ENCODE data around the gene GPR151. TPM values are rescaled to one million over a fixed set of nuclear protein-coding genes. Genes with fewer than 3 reads are reported as not detected.

The GPR151 gene
- total RNA-seq, result not detected in 2 replicates
- polyA plus RNA-seq, result not detected in 2 replicates
- not detected in 2 replicates for polyA plus RNA-seq (2012)
- polyA minus RNA-seq (ENCODE audit: low replicate concordance), result not detected in 2 replicates

- peak in 1 of 2 donors; percentile 9 for DNase-seq (ENCODE audit: low read depth in 2 of 2)
These were observed at the start of gene GPR151 for GRCh38 chr5:146516151-146516475. GPR151 (minus strand) TSS chr5:146516190; CDS start chr5:146516113, 77 bp downstream.

GRCh38 chr5:146564007-146564762 lies 48.2 kb upstream of the GPR151 start:
- H4K20me1 ChIP-seq (ENCODE audit: control insufficient read depth, extremely low read depth, insufficient read depth, low read length), result no peaks in the 10 kb centered on the region
- peak in 1 of 2 donors; percentile 18 for DNase-seq (ENCODE audit: low read depth in 2 of 2)
- no peaks in the 10 kb centered on the region for H3K79me2 ChIP-seq (ENCODE audit: control insufficient read depth, insufficient read depth, low read length)
- H3K4me1 ChIP-seq (ENCODE audit: control insufficient read depth, extremely low read depth, insufficient read depth, low read length), result no peaks in the 10 kb centered on the region
- TF ChIP-seq EZH2 (IDR thresholded peaks at IDR 0.05; ENCODE audit: low read length, missing control alignments) (no peak), CTCF (conservative IDR thresholded peaks at IDR 0.05 in 1 of 2, IDR thresholded peaks at IDR 0.05 in 1 of 2; ENCODE audit: low read depth in 1 of 2, low read length in 2 of 2) (no peak)
- no peaks in the 10 kb centered on the region for H3K27me3 ChIP-seq (ENCODE audit: control insufficient read depth, insufficient read depth, low read length)
- no peak overlapping the region for H3K4me3 ChIP-seq (replicated peaks in 1 of 4; ENCODE audit: control extremely low read depth in 1 of 4, insufficient read depth in 1 of 4, low read depth in 3 of 4, low read length in 4 of 4)
- H3K27ac ChIP-seq (ENCODE audit: insufficient read depth, low read length), result no peak overlapping the region
- no peaks in the 10 kb centered on the region for H3K36me3 ChIP-seq (ENCODE audit: control insufficient read depth, insufficient read depth, low read length)
- H2AFZ ChIP-seq (ENCODE audit: low read length), result no peak overlapping the region
- H3K9me3 ChIP-seq (ENCODE audit: control insufficient read depth, insufficient read depth, low read depth, low read length), result no peaks in the 10 kb centered on the region
- no peak overlapping the region for H3K4me2 ChIP-seq (ENCODE audit: extremely low read depth, insufficient read depth, low read length)
- no peak overlapping the region for H3K9ac ChIP-seq (ENCODE audit: insufficient read depth, low read length)

More at GRCh38 chr5:146516151-146516475, at the start of gene GPR151:
- TF ChIP-seq EZH2 (IDR thresholded peaks at IDR 0.05; ENCODE audit: low read length, missing control alignments), result no peak
- no peak for TF ChIP-seq CTCF (conservative IDR thresholded peaks at IDR 0.05 in 1 of 2, IDR thresholded peaks at IDR 0.05 in 1 of 2; ENCODE audit: low read depth in 1 of 2, low read length in 2 of 2)
- no peak within 1 kb of the TSS for H2AFZ ChIP-seq (ENCODE audit: low read length)
- no peaks in the 10 kb centered on the region for H3K36me3 ChIP-seq (ENCODE audit: control insufficient read depth, insufficient read depth, low read length)
- no peaks in the 10 kb centered on the region for H3K9me3 ChIP-seq (ENCODE audit: control insufficient read depth, insufficient read depth, low read depth, low read length)
- H3K4me1 ChIP-seq (ENCODE audit: control insufficient read depth, extremely low read depth, insufficient read depth, low read length), result no peaks in the 10 kb centered on the region
- H3K4me2 ChIP-seq (ENCODE audit: extremely low read depth, insufficient read depth, low read length), result no peak within 1 kb of the TSS
- no peak within 1 kb of the TSS for H3K4me3 ChIP-seq (replicated peaks in 1 of 4; ENCODE audit: control extremely low read depth in 1 of 4, insufficient read depth in 1 of 4, low read depth in 3 of 4, low read length in 4 of 4)
- no peak within 1 kb of the TSS for H3K27ac ChIP-seq (ENCODE audit: insufficient read depth, low read length)
- H4K20me1 ChIP-seq (ENCODE audit: control insufficient read depth, extremely low read depth, insufficient read depth, low read length), result no peaks in the 10 kb centered on the region
- no peaks in the 10 kb centered on the region for H3K79me2 ChIP-seq (ENCODE audit: control insufficient read depth, insufficient read depth, low read length)
- H3K9ac ChIP-seq (ENCODE audit: insufficient read depth, low read length), result no peak within 1 kb of the TSS
- no peaks in the 10 kb centered on the region for H3K27me3 ChIP-seq (ENCODE audit: control insufficient read depth, insufficient read depth, low read length)

GRCh38 chr5:146562461-146562860 lies 46.5 kb upstream of the GPR151 start:
- Histone ChIP-seq H4K20me1 (ENCODE audit: control insufficient read depth, extremely low read depth, insufficient read depth, low read length) (no peaks in the 10 kb centered on the region), H3K27ac (ENCODE audit: insufficient read depth, low read length) (no peak overlapping the region), H3K79me2 (ENCODE audit: control insufficient read depth, insufficient read depth, low read length) (no peaks in the 10 kb centered on the region), H3K9me3 (ENCODE audit: control insufficient read depth, insufficient read depth, low read depth, low read length) (no peaks in the 10 kb centered on the region), H3K9ac (ENCODE audit: insufficient read depth, low read length) (no peak overlapping the region), H3K4me2 (ENCODE audit: extremely low read depth, insufficient read depth, low read length) (no peak overlapping the region), H3K27me3 (ENCODE audit: control insufficient read depth, insufficient read depth, low read length) (no peaks in the 10 kb centered on the region), H3K4me1 (ENCODE audit: control insufficient read depth, extremely low read depth, insufficient read depth, low read length) (no peaks in the 10 kb centered on the region), H2AFZ (ENCODE audit: low read length) (no peak overlapping the region), H3K36me3 (ENCODE audit: control insufficient read depth, insufficient read depth, low read length) (no peaks in the 10 kb centered on the region), H3K4me3 (replicated peaks in 1 of 4; ENCODE audit: control extremely low read depth in 1 of 4, insufficient read depth in 1 of 4, low read depth in 3 of 4, low read length in 4 of 4) (no peak overlapping the region)
- no peak for TF ChIP-seq EZH2 (IDR thresholded peaks at IDR 0.05; ENCODE audit: low read length, missing control alignments)
- TF ChIP-seq CTCF (conservative IDR thresholded peaks at IDR 0.05 in 1 of 2, IDR thresholded peaks at IDR 0.05 in 1 of 2; ENCODE audit: low read depth in 1 of 2, low read length in 2 of 2), result no peak
- no peak for DNase-seq (ENCODE audit: low read depth in 2 of 2)
